Cardiac fibroblast (primary cell): ENCODE results near the gene D2HGDH.
A peak's percentile ranks its signal among the peaks of the same experiment; 100 is the strongest.

ENCODE experiments used
- DNase-seq, 2 donors: peaks; one replicate each; pipeline versions ENCODE4 v3.0.0 to v3.0.0-alpha.2; 2010; ENCODE audit warnings: low read depth in 2 of 2
- H3K4me3 ChIP-seq, 2 donors: replicated peaks in 1 of 2; 1 replicate in 1 of 2; 2 replicates in 1 of 2; pipeline ENCODE4 v1.5.1; 2011; ENCODE audit warnings: low read depth in 2 of 2, low read length in 2 of 2, mild to moderate bottlenecking in 2 of 2, moderate library complexity in 1 of 2
- CTCF ChIP-seq: IDR thresholded peaks from one replicate; pipeline ENCODE4 v1.5.1; 2011; ENCODE audit warnings: low read depth, mild to moderate bottlenecking, low read length, inconsistent platforms

D2HGDH gene

GRCh38 chr2:241695651-241696050 is 38.8 kb upstream of the D2HGDH start:
- DNase-seq, result no peak
- H3K4me3 ChIP-seq, result no peak overlapping the region
- TF ChIP-seq CTCF, result no peak

GRCh38 chr2:241701149-241701398 is 33.4 kb upstream of the D2HGDH start:
- peak; percentile 39 for TF ChIP-seq CTCF
- no peak for DNase-seq
- H3K4me3 ChIP-seq, result peak overlapping the region; percentile 58 to 75

GRCh38 chr2:241701399-241702154 is 32.9 kb upstream of the D2HGDH start, which contains the start of gene ING5:
Gene ING5 (plus strand): TSS chr2:241702039. CDS start chr2:241702066, 27 bp downstream.
- H3K4me3 ChIP-seq, result peak within 1 kb of the TSS; percentile 79 to 89
- TF ChIP-seq CTCF, result no peak
- DNase-seq, result peak; percentile 90 to 96

GRCh38 chr2:241702155-241703031 is 32.0 kb upstream of the D2HGDH start:
- peak overlapping the region; percentile 79 to 89 for H3K4me3 ChIP-seq
- TF ChIP-seq CTCF, result peak; percentile 32
- peak; percentile 82 to 91 for DNase-seq

- DNase-seq, result peak; percentile 23 to 26
- H3K4me3 ChIP-seq, result peak overlapping the region; percentile 79 to 89
- TF ChIP-seq CTCF, result no peak
These were observed 31.3 kb upstream of the D2HGDH start for GRCh38 chr2:241703032-241703604.

GRCh38 chr2:241706537-241706936 is 27.9 kb upstream of the D2HGDH start:
- no peak overlapping the region for H3K4me3 ChIP-seq
- no peak for TF ChIP-seq CTCF
- no peak for DNase-seq
